GM12874 (cell line): ENCODE results near the gene KIF27.

ENCODE experiments used
- TF ChIP-seq, protein P1 (sequence below): IDR thresholded peaks from 2 replicates; pipeline ENCODE4 v1.5.1; 2011; ENCODE audit warnings: low read depth, mild to moderate bottlenecking, control low read depth, low read length, moderate library complexity; ENCODE audit not compliant: insufficient read depth

The KIF27 gene

DNA sequence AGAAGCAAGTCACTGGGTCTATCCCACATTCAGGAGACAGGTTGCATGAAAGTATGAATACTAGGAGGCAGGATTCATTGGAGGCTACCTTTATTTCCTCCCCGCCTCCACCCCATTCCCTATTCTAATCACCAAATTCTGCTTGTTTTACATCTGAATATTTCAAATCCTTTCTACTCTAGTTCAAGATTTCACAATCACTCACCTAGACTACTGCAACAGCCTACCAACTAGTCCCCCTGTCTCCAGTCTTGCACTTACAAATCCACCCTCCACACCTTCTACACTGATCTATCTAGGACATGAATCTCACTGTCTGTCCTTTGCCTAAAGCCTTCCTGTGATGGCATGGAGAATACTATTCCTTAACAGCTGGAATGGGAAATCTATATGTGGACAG, 6.4 kb upstream of the KIF27 start:
- TF ChIP-seq, protein P1, sequence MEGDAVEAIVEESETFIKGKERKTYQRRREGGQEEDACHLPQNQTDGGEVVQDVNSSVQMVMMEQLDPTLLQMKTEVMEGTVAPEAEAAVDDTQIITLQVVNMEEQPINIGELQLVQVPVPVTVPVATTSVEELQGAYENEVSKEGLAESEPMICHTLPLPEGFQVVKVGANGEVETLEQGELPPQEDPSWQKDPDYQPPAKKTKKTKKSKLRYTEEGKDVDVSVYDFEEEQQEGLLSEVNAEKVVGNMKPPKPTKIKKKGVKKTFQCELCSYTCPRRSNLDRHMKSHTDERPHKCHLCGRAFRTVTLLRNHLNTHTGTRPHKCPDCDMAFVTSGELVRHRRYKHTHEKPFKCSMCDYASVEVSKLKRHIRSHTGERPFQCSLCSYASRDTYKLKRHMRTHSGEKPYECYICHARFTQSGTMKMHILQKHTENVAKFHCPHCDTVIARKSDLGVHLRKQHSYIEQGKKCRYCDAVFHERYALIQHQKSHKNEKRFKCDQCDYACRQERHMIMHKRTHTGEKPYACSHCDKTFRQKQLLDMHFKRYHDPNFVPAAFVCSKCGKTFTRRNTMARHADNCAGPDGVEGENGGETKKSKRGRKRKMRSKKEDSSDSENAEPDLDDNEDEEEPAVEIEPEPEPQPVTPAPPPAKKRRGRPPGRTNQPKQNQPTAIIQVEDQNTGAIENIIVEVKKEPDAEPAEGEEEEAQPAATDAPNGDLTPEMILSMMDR, result no peak

DNA sequence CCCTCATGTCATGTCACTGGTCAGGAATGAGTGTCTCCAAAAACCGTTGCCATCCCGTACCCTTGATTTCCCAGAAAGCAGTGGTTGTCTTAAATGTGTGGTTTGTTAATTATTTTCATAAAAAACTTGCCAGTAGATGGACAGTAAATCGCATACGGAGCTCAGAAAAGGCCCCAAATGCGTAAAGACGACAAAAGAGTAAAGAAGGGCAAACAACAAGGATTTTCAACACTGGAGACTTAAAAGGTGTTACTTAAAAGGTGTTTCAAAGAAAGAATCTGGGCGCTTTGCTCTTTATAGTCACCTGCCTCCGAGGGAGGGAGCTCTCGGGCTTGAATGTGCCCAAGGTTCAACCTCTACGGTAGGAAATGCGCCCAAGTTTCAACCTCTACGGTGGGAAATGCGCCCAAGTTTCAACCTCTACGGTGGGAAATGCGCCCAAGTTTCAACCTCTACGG, 734 bp downstream of the KIF27 start:
- TF ChIP-seq, protein P1, result no peak

DNA sequence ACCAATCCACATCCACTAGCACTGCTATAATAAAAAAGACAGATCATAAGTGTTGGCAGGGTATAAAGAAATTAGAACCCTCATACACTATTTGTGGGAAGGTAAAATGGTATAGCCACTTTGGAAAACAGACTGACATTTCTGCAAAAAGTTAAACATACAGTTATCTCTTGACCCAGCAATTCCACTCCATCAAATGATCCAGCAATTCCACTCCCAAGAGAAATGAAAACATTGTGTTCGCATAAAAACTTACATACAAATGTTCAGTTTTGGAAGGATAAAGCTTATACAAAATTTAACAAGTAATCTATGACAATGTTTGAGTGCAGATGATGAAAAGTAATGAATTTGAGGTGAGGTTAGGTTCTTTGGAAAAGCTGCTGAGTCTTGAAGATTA, 2.1 kb downstream of the KIF27 start:
- TF ChIP-seq, protein P1, result no peak

DNA sequence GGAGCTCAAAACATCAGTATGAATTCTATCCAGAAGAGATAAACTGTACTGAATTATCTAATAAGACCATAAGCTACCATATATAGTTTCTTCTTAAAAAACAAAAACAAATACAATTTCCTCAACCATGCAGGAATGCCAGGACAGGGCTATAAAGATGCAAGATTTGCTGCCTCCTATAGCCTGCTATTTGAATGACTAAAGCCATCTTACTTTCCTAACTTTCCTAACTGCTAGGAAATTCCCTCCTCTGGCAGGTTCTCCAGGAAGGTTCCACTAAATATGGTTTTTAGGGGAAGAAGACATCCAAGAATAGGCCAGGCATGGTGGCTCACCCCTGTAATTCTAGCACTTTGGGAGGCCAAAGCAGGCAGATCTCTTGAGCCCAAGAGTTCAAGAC, 15.1 kb downstream of the KIF27 start:
- TF ChIP-seq, protein P1, result no peak

DNA sequence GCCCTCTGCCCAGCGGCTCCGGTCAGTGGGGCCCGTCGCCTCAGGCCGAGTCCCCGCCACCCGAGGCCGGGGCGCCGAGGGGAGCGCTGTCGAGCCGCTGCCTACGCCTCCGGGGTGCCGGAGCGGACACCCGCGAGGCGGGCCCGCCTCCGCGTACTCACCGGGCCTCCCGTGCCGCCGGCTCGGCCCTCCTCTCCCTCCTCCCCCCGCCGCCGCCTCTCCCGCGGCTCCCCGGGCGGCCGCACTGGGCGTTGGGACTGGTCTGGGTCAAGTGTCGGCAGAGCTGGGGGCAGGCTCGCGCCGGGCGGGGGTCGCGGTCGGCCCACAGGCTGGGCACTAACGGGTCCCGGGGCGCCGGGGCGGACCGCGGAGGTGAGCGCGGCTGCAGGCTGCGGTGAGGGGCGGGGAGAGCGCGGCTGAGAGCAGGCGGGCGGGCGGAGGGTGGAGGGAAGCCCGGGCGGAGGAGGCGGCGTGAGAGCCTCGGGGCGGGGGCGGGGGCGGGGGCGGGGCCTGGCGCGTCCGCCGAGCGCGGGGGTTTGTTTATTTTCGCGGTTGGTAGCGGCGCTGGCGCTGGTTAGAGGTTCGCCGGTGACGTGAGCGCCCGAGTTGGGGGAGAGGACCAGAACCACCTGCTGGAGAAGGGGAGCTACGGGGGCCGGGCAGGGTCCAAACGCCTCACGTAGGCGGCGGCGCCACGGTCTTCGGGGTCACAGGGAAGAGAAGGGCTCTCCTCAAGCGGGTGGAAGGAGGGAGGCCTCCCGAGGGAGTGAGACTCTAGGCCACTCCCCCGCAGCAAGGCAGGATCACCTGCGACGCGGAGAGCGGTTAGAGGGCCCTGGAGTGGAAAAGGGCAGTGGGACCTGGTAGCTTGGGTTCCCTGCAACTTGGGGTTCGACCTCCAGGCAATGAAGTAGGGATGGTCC, 103.6 kb downstream of the KIF27 start, which contains the start of gene GKAP1:
TSS of gene GKAP1 (minus strand) at position 414 of the 923 bp plus-strand sequence. CDS start 11,252 bp downstream, outside the sequence.
- TF ChIP-seq, protein P1, result peak; percentile 29

DNA sequence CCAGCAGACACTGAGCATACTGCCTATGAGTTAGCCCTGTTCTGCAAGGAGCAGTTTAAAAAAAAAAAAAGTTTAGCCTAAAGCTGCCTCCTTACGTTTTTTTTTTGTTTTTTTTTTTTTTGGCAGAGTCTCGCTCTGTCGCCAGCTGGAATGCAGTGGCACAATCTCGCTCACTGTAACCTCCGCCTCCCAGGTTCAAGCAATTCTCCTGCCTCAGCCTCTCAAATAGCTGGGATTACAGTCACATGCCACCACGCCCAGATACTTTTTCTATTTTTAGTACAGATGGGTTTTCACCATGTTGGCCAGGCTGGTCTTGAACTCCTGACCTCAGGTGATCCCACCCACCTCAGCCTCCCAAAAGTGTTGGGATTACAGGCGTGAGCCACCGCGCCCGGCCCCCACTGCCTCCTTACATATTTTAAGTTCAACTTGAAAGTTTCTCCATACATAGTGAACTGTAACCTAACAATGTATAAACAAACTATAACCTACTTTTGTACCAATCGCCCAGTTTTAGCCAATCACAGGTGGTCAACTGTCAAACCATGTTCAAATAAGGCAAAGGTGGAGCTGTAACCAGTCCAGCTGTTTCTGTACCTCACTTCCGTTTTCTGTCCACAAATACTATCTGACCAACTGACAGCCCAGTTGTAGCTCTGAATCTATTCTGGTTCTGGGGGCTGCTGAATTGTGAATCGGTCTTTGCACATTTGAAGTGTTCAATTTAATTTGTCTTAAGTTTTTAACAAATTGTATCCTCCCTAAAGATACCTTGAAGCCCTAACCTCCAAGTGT, 120.8 kb downstream of the KIF27 start:
- TF ChIP-seq, protein P1, result no peak

DNA sequence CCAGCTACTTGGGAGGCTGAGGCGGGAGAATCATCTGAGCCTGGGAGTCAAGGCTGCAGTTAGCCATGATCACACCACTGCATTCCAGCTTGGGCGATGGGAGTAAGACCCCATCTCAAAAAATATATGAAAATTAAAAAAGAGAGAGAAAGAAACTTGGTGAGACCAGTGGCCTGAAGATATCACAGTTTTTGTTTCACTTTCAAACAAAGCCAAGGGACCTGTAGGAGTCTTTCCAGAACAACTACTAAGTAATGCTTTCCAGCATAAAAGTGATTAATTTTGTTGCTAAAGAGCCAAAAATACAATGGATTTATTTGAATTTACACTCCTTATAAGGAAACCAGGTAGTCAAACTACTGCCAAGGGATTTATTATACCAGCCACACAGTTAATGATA, 127.2 kb downstream of the KIF27 start:
- TF ChIP-seq, protein P1, result no peak
